CD1c-positive myeloid dendritic cell (primary cell): Measurements from ENCODE around the gene POU4F3.
A peak's percentile ranks its signal among the peaks of the same experiment; 100 is the strongest.

ENCODE experiments used
- DNase-seq: peaks from one replicate; pipeline ENCODE4 v3.0.0-alpha.2; 2016; ENCODE audit errors: extremely low spot score

POU4F3 gene

GRCh38 chr5:146339715-146340259 lies 1.1 kb downstream of the POU4F3 start:
- no peak for DNase-seq

GRCh38 chr5:146340260-146341081 lies 1.8 kb downstream of the POU4F3 start:
- DNase-seq, result peak; percentile 46

- DNase-seq, result no peak
Observed at GRCh38 chr5:146341854-146342253, 3.2 kb downstream of the POU4F3 start.

- DNase-seq, result no peak
Observed at GRCh38 chr5:146342519-146342881, 3.9 kb downstream of the POU4F3 start.

GRCh38 chr5:146342882-146343865 lies 4.5 kb downstream of the POU4F3 start:
- DNase-seq, result no peak

GRCh38 chr5:146344155-146345118 lies 5.8 kb downstream of the POU4F3 start:
- peak; percentile 14 for DNase-seq

GRCh38 chr5:146345240-146345577 lies 6.6 kb downstream of the POU4F3 start:
- DNase-seq, result no peak

GRCh38 chr5:146345578-146346366 lies 7.1 kb downstream of the POU4F3 start:
- no peak for DNase-seq

- DNase-seq, result no peak
Observed at GRCh38 chr5:146357126-146357525, 18.5 kb downstream of the POU4F3 start.

GRCh38 chr5:146359836-146360235 lies 21.2 kb downstream of the POU4F3 start:
- no peak for DNase-seq

- peak; percentile 17 for DNase-seq
Observed at GRCh38 chr5:146363161-146363874, 24.7 kb downstream of the POU4F3 start.

GRCh38 chr5:146365618-146366017 lies 27.0 kb downstream of the POU4F3 start:
- no peak for DNase-seq

- DNase-seq, result no peak
Observed at GRCh38 chr5:146366904-146367303, 28.3 kb downstream of the POU4F3 start.

GRCh38 chr5:146368137-146368536 lies 29.5 kb downstream of the POU4F3 start:
- no peak for DNase-seq

GRCh38 chr5:146369691-146370090 lies 31.1 kb downstream of the POU4F3 start:
- DNase-seq, result no peak

GRCh38 chr5:146376821-146377220 lies 38.2 kb downstream of the POU4F3 start:
- DNase-seq, result no peak

- DNase-seq, result no peak
Observed at GRCh38 chr5:146378986-146379385, 40.3 kb downstream of the POU4F3 start.

GRCh38 chr5:146380714-146381113 lies 42.1 kb downstream of the POU4F3 start:
- DNase-seq, result no peak

GRCh38 chr5:146388386-146388785 lies 49.7 kb downstream of the POU4F3 start:
- DNase-seq, result no peak

- DNase-seq, result no peak
Observed at GRCh38 chr5:146390469-146390868, 51.8 kb downstream of the POU4F3 start.
